Anterior cingulate cortex (tissue), 58 donors: ENCODE measurements around the gene RUSC1.
"Not testable (repeated sequence)": the region's sequence is repeated elsewhere in the genome, so short reads cannot be mapped to it uniquely, and the experiment has no call there.

Experiments used
- DNase-seq, 58 donors: peaks; one replicate each; lab custom pipeline; 2025; lab: John Stamatoyannopoulos, UW

The RUSC1 gene

GRCh38 chr1:155320661-155321617, at the start of gene RUSC1:
TSS of gene RUSC1 (plus strand) at chr1:155320894. CDS start at chr1:155321774, 880 bp downstream.
- peak in 57 of 58 donors; percentile 17 to 90 (median 72) for DNase-seq

GRCh38 chr1:155272466-155273342, 48.0 kb upstream of the RUSC1 start:
- peak in 13 of 58 donors; percentile 55 to 81 (median 73) for DNase-seq

- peak; percentile 34 to 96 (median 88) for DNase-seq
Observed at GRCh38 chr1:155273343-155274245, 47.1 kb upstream of the RUSC1 start, which contains the start of gene CLK2. TSS of gene CLK2 (minus strand) at chr1:155273504. CDS start at chr1:155270977, 2,527 bp downstream.

GRCh38 chr1:155277070-155277901, 43.4 kb upstream of the RUSC1 start, which contains the start of gene HCN3:
TSS of gene HCN3 (plus strand) at chr1:155277463. CDS start at chr1:155277591, 128 bp downstream.
- DNase-seq, result peak; percentile 54 to 99 (median 94)

- DNase-seq, result peak in 23 of 58 donors; percentile 7 to 55 (median 31)
Observed at GRCh38 chr1:155277902-155278688, 42.6 kb upstream of the RUSC1 start.

GRCh38 chr1:155278689-155279160, 42.0 kb upstream of the RUSC1 start:
- peak in 5 of 58 donors; percentile 15 to 43 (median 22) for DNase-seq

GRCh38 chr1:155279268-155279667, 41.4 kb upstream of the RUSC1 start:
- DNase-seq, result peak in 3 of 58 donors; percentile 1 to 15 (median 15)

- no peak for DNase-seq
Observed at GRCh38 chr1:155282488-155283091, 38.1 kb upstream of the RUSC1 start.

GRCh38 chr1:155284476-155284875, 36.2 kb upstream of the RUSC1 start:
- DNase-seq, result no peak

- DNase-seq, result no peak
Observed at GRCh38 chr1:155285063-155285462, 35.6 kb upstream of the RUSC1 start.

GRCh38 chr1:155285631-155286044, 35.1 kb upstream of the RUSC1 start:
- no peak for DNase-seq

GRCh38 chr1:155286544-155286943, 34.1 kb upstream of the RUSC1 start:
- no peak for DNase-seq

GRCh38 chr1:155287987-155288543, 32.6 kb upstream of the RUSC1 start:
- no peak for DNase-seq

GRCh38 chr1:155291006-155291405, 29.7 kb upstream of the RUSC1 start:
- not testable (repeated sequence) for DNase-seq

- DNase-seq, result no peak
Observed at GRCh38 chr1:155293086-155293749, 27.5 kb upstream of the RUSC1 start.

GRCh38 chr1:155294520-155295182, 26.0 kb upstream of the RUSC1 start:
- no peak for DNase-seq
